ENCODE results near the gene SCYL3. TPM values are rescaled to one million over a fixed set of nuclear protein-coding genes. Genes with fewer than 3 reads are reported as not detected.

Gene SCYL3
- total RNA-seq, 2 donors from 2014 or later, result 7.9 to 8.1 TPM

DNA sequence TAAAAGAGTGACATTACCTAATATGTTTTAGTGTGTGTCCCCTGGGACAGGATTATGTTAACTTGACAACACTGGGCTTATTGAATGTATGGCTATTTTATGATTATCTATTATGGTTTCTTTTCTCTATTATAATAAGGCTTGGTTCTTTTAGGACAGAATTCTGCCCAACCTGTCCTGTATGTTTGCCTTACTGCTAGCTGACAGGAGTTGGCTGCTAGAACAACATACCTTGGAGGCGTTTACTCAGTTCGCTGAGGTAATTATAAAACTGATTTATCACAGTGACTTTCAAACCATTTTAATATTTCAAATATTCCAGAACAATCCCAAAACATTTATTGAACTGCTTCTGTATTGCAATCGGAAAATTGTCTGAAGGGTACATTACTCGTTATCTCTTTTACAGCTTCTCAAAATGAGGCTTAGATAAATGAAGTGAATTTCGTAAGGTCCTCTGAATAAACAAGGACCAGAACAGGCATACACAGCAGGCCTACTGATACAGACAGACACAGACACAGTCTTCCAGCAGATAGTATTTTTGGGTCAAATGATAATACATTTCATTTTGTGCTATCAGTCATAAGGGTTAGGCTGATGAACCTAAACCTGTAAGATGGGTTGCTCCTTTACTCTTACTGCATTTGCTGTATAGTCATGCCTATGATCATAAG, 44.2 kb downstream of the SCYL3 start:
- Histone ChIP-seq H3K9ac (ENCODE audit: extremely low read depth, low read length, poor library complexity, severe bottlenecking) (no peak overlapping the region), H3K27me3 (ENCODE audit: control insufficient read depth, insufficient read depth, low read length, poor library complexity, severe bottlenecking) (no peaks in the 10 kb centered on the region), H3K27ac (ENCODE audit: low read depth, low read length) (no peak overlapping the region), H3K4me3 (ENCODE audit: low read length) (no peak overlapping the region), H3K4me1 (ENCODE audit: control insufficient read depth, insufficient read depth, low read length) (no peaks in the 10 kb centered on the region), H3K9me3 (ENCODE audit: control insufficient read depth, low read length) (no peaks in the 10 kb centered on the region), H3K36me3 (ENCODE audit: control insufficient read depth, insufficient read depth, low read length) (peaks cover 60% of the 10 kb centered on the region)
- peaks cover 61% of the 10 kb centered on the region for H3K36me3 Mint-ChIP-seq (ENCODE audit: low read depth)
- TF ChIP-seq CTCF (conservative IDR thresholded peaks at IDR 0.05), result no peak
- WGBS, 2 experiments (ENCODE audit: insufficient coverage in 1 of 2, insufficient read length in 1 of 2), result 95 to 97% methylated on average over 4 to 5 of the region's 5 CpGs
- H3K27me3 Mint-ChIP-seq (ENCODE audit: insufficient read depth), result no peaks in the 10 kb centered on the region
- no peak for DNase-seq
- no peak overlapping the region for H3K27ac Mint-ChIP-seq
- no peak overlapping the region for H3K4me3 Mint-ChIP-seq
- no peaks in the 10 kb centered on the region for H3K9me3 Mint-ChIP-seq
- H3K4me1 Mint-ChIP-seq, result no peaks in the 10 kb centered on the region

DNA sequence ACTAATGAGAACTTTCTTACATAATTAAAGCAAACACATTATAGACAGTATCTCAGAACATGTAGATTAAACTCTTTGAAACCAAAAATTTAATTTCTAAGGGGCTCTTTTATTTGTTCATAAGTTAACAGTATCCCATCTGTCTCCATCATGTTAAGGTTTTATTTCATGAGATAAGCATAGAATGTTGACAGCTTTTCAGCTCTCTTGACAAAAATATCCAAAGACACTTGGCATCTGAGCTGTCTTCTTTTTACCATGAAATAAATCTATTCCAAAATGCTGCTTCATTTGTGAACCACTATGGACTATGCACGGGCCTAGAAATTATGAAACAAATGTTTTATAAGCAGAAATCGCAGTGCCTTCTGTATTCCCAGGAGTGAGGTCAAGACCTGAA, 45.2 kb downstream of the SCYL3 start:
- Mint-ChIP-seq H3K27me3 (ENCODE audit: insufficient read depth) (no peaks in the 10 kb centered on the region), H3K27ac (no peak overlapping the region), H3K4me3 (no peak overlapping the region), H3K36me3 (ENCODE audit: low read depth) (peaks cover 51% of the 10 kb centered on the region), H3K4me1 (no peaks in the 10 kb centered on the region), H3K9me3 (no peaks in the 10 kb centered on the region)
- Histone ChIP-seq H3K4me1 (ENCODE audit: control insufficient read depth, insufficient read depth, low read length) (no peaks in the 10 kb centered on the region), H3K36me3 (ENCODE audit: control insufficient read depth, insufficient read depth, low read length) (peaks cover 63% of the 10 kb centered on the region), H3K4me3 (ENCODE audit: low read length) (no peak overlapping the region), H3K27ac (ENCODE audit: low read depth, low read length) (no peak overlapping the region), H3K9ac (ENCODE audit: extremely low read depth, low read length, poor library complexity, severe bottlenecking) (no peak overlapping the region), H3K27me3 (ENCODE audit: control insufficient read depth, insufficient read depth, low read length, poor library complexity, severe bottlenecking) (no peaks in the 10 kb centered on the region), H3K9me3 (ENCODE audit: control insufficient read depth, low read length) (no peaks in the 10 kb centered on the region)
- DNase-seq, result no peak
- 94 to 100% methylated on average over 2 of the region's 2 CpGs for WGBS, 2 experiments (ENCODE audit: insufficient coverage in 1 of 2, insufficient read length in 1 of 2)
- no peak for TF ChIP-seq CTCF (conservative IDR thresholded peaks at IDR 0.05)

- peaks cover 38% of the 10 kb centered on the region for H3K36me3 Mint-ChIP-seq (ENCODE audit: low read depth)
- Histone ChIP-seq H3K36me3 (ENCODE audit: control insufficient read depth, insufficient read depth, low read length) (peaks cover 44% of the 10 kb centered on the region), H3K9me3 (ENCODE audit: control insufficient read depth, low read length) (peaks cover 1% of the 10 kb centered on the region), H3K4me3 (ENCODE audit: low read length) (no peak overlapping the region), H3K27me3 (ENCODE audit: control insufficient read depth, insufficient read depth, low read length, poor library complexity, severe bottlenecking) (no peaks in the 10 kb centered on the region), H3K4me1 (ENCODE audit: control insufficient read depth, insufficient read depth, low read length) (no peaks in the 10 kb centered on the region), H3K27ac (ENCODE audit: low read depth, low read length) (no peak overlapping the region), H3K9ac (ENCODE audit: extremely low read depth, low read length, poor library complexity, severe bottlenecking) (no peak overlapping the region)
- TF ChIP-seq CTCF (conservative IDR thresholded peaks at IDR 0.05), result no peak
- H3K27ac Mint-ChIP-seq, result no peak overlapping the region
- no peaks in the 10 kb centered on the region for H3K27me3 Mint-ChIP-seq (ENCODE audit: insufficient read depth)
- no peak overlapping the region for H3K4me3 Mint-ChIP-seq
- H3K9me3 Mint-ChIP-seq, result no peaks in the 10 kb centered on the region
- DNase-seq, result no peak
- 92% methylated on average over 1 of the region's 1 CpG; no CpG with 5 or more reads in 1 of the 2 experiments for WGBS, 2 experiments (ENCODE audit: insufficient coverage in 1 of 2, insufficient read length in 1 of 2)
- no peaks in the 10 kb centered on the region for H3K4me1 Mint-ChIP-seq
These were observed 48.6 kb downstream of the SCYL3 start for GRCh38 chr1:169844941-169845608.
